Spinal cord (tissue), 10 donors: ENCODE data around the gene LIPH. TPM values are rescaled to one million over a fixed set of nuclear protein-coding genes. Genes with fewer than 3 reads are reported as not detected.
"Not testable (repeated sequence)": the region's sequence is repeated elsewhere in the genome, so short reads cannot be mapped to it uniquely, and the experiment has no call there.

Source experiments
- DNase-seq, 6 donors: peaks; one replicate each; pipeline versions ENCODE4 v3.0.0 to v3.0.0-alpha.2; 2013 to 2015; ENCODE audit warnings: low spot score in 6 of 6, low read depth in 4 of 6
- H3K27ac ChIP-seq: one replicate; pipeline ENCODE4 v1.5.1; 2013; ENCODE audit warnings: low read depth, low read length, control low read depth
- H3K27me3 ChIP-seq: one replicate; pipeline ENCODE4 v1.6.1; 2013; ENCODE audit warnings: low read length; ENCODE audit not compliant: control insufficient read depth, insufficient read depth
- H3K36me3 ChIP-seq: one replicate; pipeline ENCODE4 v1.6.1; 2013; ENCODE audit warnings: low read length; ENCODE audit not compliant: control insufficient read depth, insufficient read depth
- H3K4me1 ChIP-seq: one replicate; pipeline ENCODE4 v1.6.1; 2013; ENCODE audit warnings: low read length; ENCODE audit not compliant: control insufficient read depth, insufficient read depth
- H3K4me3 ChIP-seq: one replicate; pipeline ENCODE4 v1.5.1; 2013; ENCODE audit warnings: low read depth, low read length, control low read depth
- H3K9me3 ChIP-seq: one replicate; pipeline ENCODE4 v1.6.1; 2013; ENCODE audit warnings: low read length; ENCODE audit not compliant: control insufficient read depth, insufficient read depth
- WGBS: methylation state at CpG from one replicate; pipeline ENCODE4 v1.1.5; 2013; ENCODE audit warnings: missing lambda C conversion rate; ENCODE audit not compliant: insufficient coverage; 5-methylcytosine and 5-hydroxymethylcytosine counted together
- polyA plus RNA-seq, 2 donors: library from polyadenylated mRNA; unstranded; fragments of 120-200 nt; gene quantifications; one replicate each; pipeline ENCODE4 v1.2.1, GENCODE V29; 2013; ENCODE audit not compliant: insufficient read length in 2 of 2
- total RNA-seq, 2 donors: library from RNA; depleted of rRNA in 1 of 2; stranded (reverse); fragments of 120-200 nt in 1 of 2; fragments of >200 nt in 1 of 2; gene quantifications; one replicate each; pipeline versions ENCODE4 v1.2.3 to v1.2.4, GENCODE V29; 2013 to 2014
- donor health status: healthy.

Gene LIPH
- total and polyA plus RNA-seq, 4 donors = 0.08 to 0.61 (median 0.22) TPM

GRCh38 chr3:185575108-185575869 lies 22.9 kb upstream of the LIPH start:
- DNase-seq = peak in 3 of 6 donors; percentile 28 to 87 (median 70)
- WGBS = 20% methylated on average over 12 of the region's 17 CpGs
- H3K27ac ChIP-seq, H3K36me3 ChIP-seq, H3K4me3 ChIP-seq, H3K9me3 ChIP-seq, H3K4me1 ChIP-seq, H3K27me3 ChIP-seq: not testable (repeated sequence)

GRCh38 chr3:185572183-185572582 lies 19.8 kb upstream of the LIPH start:
- H3K4me3 ChIP-seq = no peak overlapping the region
- no peaks in the 10 kb centered on the region for H3K36me3 ChIP-seq
- no peaks in the 10 kb centered on the region for H3K27me3 ChIP-seq
- 88% methylated on average over 4 of the region's 5 CpGs for WGBS
- no peak for DNase-seq
- no peak overlapping the region for H3K27ac ChIP-seq
- no peaks in the 10 kb centered on the region for H3K4me1 ChIP-seq
- peaks cover 2% of the 10 kb centered on the region for H3K9me3 ChIP-seq

GRCh38 chr3:185561958-185562357 lies 9.6 kb upstream of the LIPH start:
- H3K27ac ChIP-seq = no peak overlapping the region
- no peaks in the 10 kb centered on the region for H3K36me3 ChIP-seq
- DNase-seq = no peak
- H3K27me3 ChIP-seq = no peaks in the 10 kb centered on the region
- H3K9me3 ChIP-seq = no peaks in the 10 kb centered on the region
- H3K4me1 ChIP-seq = peaks cover 8% of the 10 kb centered on the region
- 58% methylated on average over 3 of the region's 5 CpGs for WGBS
- no peak overlapping the region for H3K4me3 ChIP-seq

- no peak for DNase-seq
- Histone ChIP-seq H3K27me3 (no peaks in the 10 kb centered on the region), H3K36me3 (no peaks in the 10 kb centered on the region), H3K27ac (no peak overlapping the region), H3K9me3 (no peaks in the 10 kb centered on the region), H3K4me1 (peaks cover 8% of the 10 kb centered on the region), H3K4me3 (no peak overlapping the region)
- WGBS = 70% methylated on average over 5 of the region's 8 CpGs
Observed at GRCh38 chr3:185561374-185561943, 9.1 kb upstream of the LIPH start.

- DNase-seq = no peak
- no CpG with 5 or more reads among the region's 13 CpGs for WGBS
- no peak overlapping the region for H3K27ac ChIP-seq
Observed at GRCh38 chr3:185560676-185561075, 8.3 kb upstream of the LIPH start.

GRCh38 chr3:185559706-185560090 lies 7.3 kb upstream of the LIPH start:
- no peak overlapping the region for H3K4me3 ChIP-seq
- peaks cover 8% of the 10 kb centered on the region for H3K4me1 ChIP-seq
- no peak overlapping the region for H3K27ac ChIP-seq
- no peaks in the 10 kb centered on the region for H3K36me3 ChIP-seq
- no peaks in the 10 kb centered on the region for H3K9me3 ChIP-seq
- no peak for DNase-seq
- 93% methylated on average over 7 of the region's 12 CpGs for WGBS
- no peaks in the 10 kb centered on the region for H3K27me3 ChIP-seq

More at GRCh38 chr3:185560676-185561075, 8.3 kb upstream of the LIPH start:
- no peaks in the 10 kb centered on the region for H3K27me3 ChIP-seq
- peaks cover 8% of the 10 kb centered on the region for H3K4me1 ChIP-seq
- H3K9me3 ChIP-seq = no peaks in the 10 kb centered on the region
- no peaks in the 10 kb centered on the region for H3K36me3 ChIP-seq
- no peak overlapping the region for H3K4me3 ChIP-seq

- Histone ChIP-seq H3K36me3 (no peaks in the 10 kb centered on the region), H3K4me1 (peaks cover 8% of the 10 kb centered on the region), H3K9me3 (no peaks in the 10 kb centered on the region), H3K27me3 (no peaks in the 10 kb centered on the region), H3K27ac (no peak overlapping the region), H3K4me3 (no peak overlapping the region)
- no CpG with 5 or more reads among the region's 3 CpGs for WGBS
- no peak for DNase-seq
Observed at GRCh38 chr3:185558395-185558794, 6.0 kb upstream of the LIPH start.

DNA sequence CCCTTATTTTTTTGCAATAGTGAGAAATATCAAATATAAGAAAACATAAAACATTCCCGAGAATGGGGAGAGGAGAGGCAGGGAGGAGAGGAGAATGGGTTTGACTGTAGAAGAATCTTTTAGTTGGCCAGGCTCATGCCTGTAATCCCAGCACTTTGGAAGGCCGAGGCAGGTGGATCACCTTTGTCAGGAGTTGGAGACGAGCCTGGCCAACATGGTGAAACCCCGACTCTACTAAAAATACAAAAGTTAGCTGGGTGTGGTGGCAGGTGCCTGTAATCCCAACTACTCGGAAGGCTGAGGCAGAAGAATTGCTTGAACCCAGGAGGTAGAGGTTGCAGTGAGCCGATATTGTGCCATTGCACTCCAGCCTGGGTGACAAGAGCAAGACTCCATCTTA lies 4.3 kb upstream of the LIPH start:
- H3K27ac ChIP-seq, H3K9me3 ChIP-seq, DNase-seq, H3K4me1 ChIP-seq, H3K4me3 ChIP-seq, H3K36me3 ChIP-seq, H3K27me3 ChIP-seq: not testable (repeated sequence)
- WGBS = 90% methylated on average over 4 of the region's 6 CpGs

DNA sequence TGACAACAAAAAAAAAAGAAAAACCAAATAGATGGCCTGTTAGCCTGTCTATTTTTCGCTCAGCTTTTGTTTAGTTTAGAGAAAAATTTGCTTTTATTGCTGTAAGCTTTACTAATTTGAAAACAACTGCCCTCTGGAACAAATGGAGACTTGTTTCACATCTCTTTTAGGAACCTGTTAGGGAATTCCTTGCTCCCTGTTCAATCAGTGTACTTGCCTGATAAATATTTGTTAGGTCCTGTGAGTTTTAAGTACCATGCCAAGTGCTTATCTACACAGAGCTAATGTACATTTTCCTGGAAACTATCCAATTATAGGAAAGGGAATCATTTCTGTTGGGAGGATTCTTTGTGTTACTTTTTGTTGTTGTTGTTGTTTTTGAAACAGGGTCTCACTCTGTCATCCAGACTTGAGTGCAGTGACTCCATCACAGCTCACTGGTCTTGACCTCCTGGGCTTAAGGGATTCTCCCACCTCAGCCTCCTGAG lies 3.5 kb upstream of the LIPH start:
- peaks cover 8% of the 10 kb centered on the region for H3K4me1 ChIP-seq
- WGBS = no CpG with 5 or more reads among the region's 1 CpG

GRCh38 chr3:185555101-185555501 lies 2.7 kb upstream of the LIPH start:
- Histone ChIP-seq H3K9me3 (no peaks in the 10 kb centered on the region), H3K36me3 (no peaks in the 10 kb centered on the region), H3K27me3 (no peaks in the 10 kb centered on the region), H3K4me1 (peaks cover 8% of the 10 kb centered on the region), H3K27ac (no peak overlapping the region), H3K4me3 (no peak overlapping the region)
- no CpG with 5 or more reads among the region's 4 CpGs for WGBS
- no peak for DNase-seq

More for the DNA sequence above, 3.5 kb upstream of the LIPH start:
- no peak overlapping the region for H3K4me3 ChIP-seq
- no peaks in the 10 kb centered on the region for H3K36me3 ChIP-seq
- H3K27ac ChIP-seq = no peak overlapping the region
- peak in 1 of 6 donors; percentile 56 for DNase-seq
- H3K9me3 ChIP-seq = no peaks in the 10 kb centered on the region
- H3K27me3 ChIP-seq = no peaks in the 10 kb centered on the region
